Neural cell (in vitro differentiated cells): ENCODE measurements around the gene FTCDNL1.

ENCODE experiments used
- CTCF ChIP-seq: fragments of 450-650 bp; IDR thresholded peaks from 2 replicates; pipeline ENCODE4 v1.5.1; 2014; ENCODE audit warnings: antibody characterized with exemption, mild to moderate bottlenecking, moderate library complexity; ENCODE audit not compliant: poor library complexity, severe bottlenecking
- EP300 ChIP-seq: fragments of 450-650 bp; conservative IDR thresholded peaks from 2 replicates; pipeline ENCODE4 v1.6.1; 2014; ENCODE audit warnings: antibody characterized with exemption, mild to moderate bottlenecking, moderate library complexity; ENCODE audit not compliant: poor library complexity, severe bottlenecking
- EZH2 ChIP-seq: fragments of 200-600, 300-800 bp; shearing (Covaris generic), sonication (generic); IDR thresholded peaks from 2 replicates; pipeline ENCODE4 v1.6.1; 2014; ENCODE audit warnings: antibody characterized with exemption, low read length, borderline replicate concordance, mild to moderate bottlenecking; ENCODE audit not compliant: insufficient read depth, poor library complexity, severe bottlenecking
- MXI1 ChIP-seq: fragments of 450-650 bp; conservative IDR thresholded peaks from 2 replicates; pipeline ENCODE4 v1.6.1; 2014; ENCODE audit warnings: antibody characterized with exemption, mild to moderate bottlenecking; ENCODE audit not compliant: poor library complexity, severe bottlenecking
- POLR2AphosphoS5 ChIP-seq: IDR thresholded peaks from 2 replicates; pipeline ENCODE4 v1.6.1; 2012
- RAD21 ChIP-seq: fragments of 450-650 bp; conservative IDR thresholded peaks from 2 replicates; pipeline ENCODE4 v1.6.1; 2014; ENCODE audit warnings: antibody characterized with exemption, mild to moderate bottlenecking, moderate library complexity
- REST ChIP-seq: IDR thresholded peaks from 2 replicates; pipeline ENCODE4 v1.6.1; 2012; ENCODE audit warnings: borderline replicate concordance
- TAF1 ChIP-seq: IDR thresholded peaks from 2 replicates; pipeline ENCODE4 v1.6.1; 2012; ENCODE audit warnings: low read depth

- TF ChIP-seq CTCF (no peak), RAD21 (no peak), POLR2AphosphoS5 (no peak), EZH2 (no peak), TAF1 (no peak), MXI1 (no peak), EP300 (no peak), REST (no peak)
These were observed 133.4 kb downstream of the FTCDNL1 start for GRCh38 chr2:199717587-199717907.
